Thymus (tissue), 11 donors: ENCODE results near the gene MYG1. TPM values are rescaled to one million over a fixed set of nuclear protein-coding genes. Genes with fewer than 3 reads are reported as not detected.
A peak's percentile ranks its signal among the peaks of the same experiment; 100 is the strongest.

Experiments
- DNase-seq, 9 donors: peaks; one replicate each; pipeline ENCODE4 v3.0.0-alpha.2; 2013; ENCODE audit warnings: low spot score in 9 of 9, low read depth in 6 of 9, missing footprints in 1 of 9
- H3K27ac ChIP-seq, 2 donors: one replicate each; pipeline ENCODE4 v1.5.1; 2013; ENCODE audit warnings: control low read depth in 1 of 2, low read depth in 1 of 2, low read length in 1 of 2, mild to moderate bottlenecking in 1 of 2, moderate library complexity in 1 of 2
- H3K27me3 ChIP-seq, 2 donors: one replicate each; pipeline ENCODE4 v1.5.1; 2013; ENCODE audit warnings: low read length in 1 of 2; ENCODE audit not compliant: control insufficient read depth in 2 of 2, insufficient read depth in 1 of 2
- H3K36me3 ChIP-seq, 2 donors: one replicate each; pipeline ENCODE4 v1.5.1; 2013; ENCODE audit warnings: low read length in 1 of 2, mild to moderate bottlenecking in 1 of 2, moderate library complexity in 1 of 2; ENCODE audit not compliant: control insufficient read depth in 2 of 2, insufficient read depth in 2 of 2
- H3K4me1 ChIP-seq, 2 donors: one replicate each; pipeline ENCODE4 v1.5.1; 2013; ENCODE audit warnings: low read length in 2 of 2; ENCODE audit not compliant: control insufficient read depth in 2 of 2, insufficient read depth in 2 of 2
- H3K4me3 ChIP-seq, 2 donors: one replicate each; pipeline ENCODE4 v1.5.1; 2013; ENCODE audit warnings: low read length in 2 of 2, control low read depth in 1 of 2, mild to moderate bottlenecking in 1 of 2
- H3K9me3 ChIP-seq, 2 donors: one replicate each; pipeline ENCODE4 v1.5.1; 2013; ENCODE audit warnings: low read length in 1 of 2, mild to moderate bottlenecking in 1 of 2; ENCODE audit not compliant: control insufficient read depth in 2 of 2, insufficient read depth in 1 of 2
- WGBS: extraction: QIAGEN DNeasy Blood & Tissue Kit; methylation state at CpG from one replicate; pipeline ENCODE4 v1.1.7; 2013; 5-methylcytosine and 5-hydroxymethylcytosine counted together
- polyA plus RNA-seq: library from polyadenylated mRNA; stranded (reverse); fragments of 200-250 nt; gene quantifications from one replicate; pipeline ENCODE4 v1.2.3, GENCODE V29; 2013
- total RNA-seq: library from RNA; stranded (reverse); fragments of 120-200 nt; gene quantifications from one replicate; pipeline ENCODE4 v1.2.4, GENCODE V29; 2013
- donor health status: healthy.

MYG1 gene
- total and polyA plus RNA-seq, 2 donors: 53.0 to 57.9 TPM

DNA sequence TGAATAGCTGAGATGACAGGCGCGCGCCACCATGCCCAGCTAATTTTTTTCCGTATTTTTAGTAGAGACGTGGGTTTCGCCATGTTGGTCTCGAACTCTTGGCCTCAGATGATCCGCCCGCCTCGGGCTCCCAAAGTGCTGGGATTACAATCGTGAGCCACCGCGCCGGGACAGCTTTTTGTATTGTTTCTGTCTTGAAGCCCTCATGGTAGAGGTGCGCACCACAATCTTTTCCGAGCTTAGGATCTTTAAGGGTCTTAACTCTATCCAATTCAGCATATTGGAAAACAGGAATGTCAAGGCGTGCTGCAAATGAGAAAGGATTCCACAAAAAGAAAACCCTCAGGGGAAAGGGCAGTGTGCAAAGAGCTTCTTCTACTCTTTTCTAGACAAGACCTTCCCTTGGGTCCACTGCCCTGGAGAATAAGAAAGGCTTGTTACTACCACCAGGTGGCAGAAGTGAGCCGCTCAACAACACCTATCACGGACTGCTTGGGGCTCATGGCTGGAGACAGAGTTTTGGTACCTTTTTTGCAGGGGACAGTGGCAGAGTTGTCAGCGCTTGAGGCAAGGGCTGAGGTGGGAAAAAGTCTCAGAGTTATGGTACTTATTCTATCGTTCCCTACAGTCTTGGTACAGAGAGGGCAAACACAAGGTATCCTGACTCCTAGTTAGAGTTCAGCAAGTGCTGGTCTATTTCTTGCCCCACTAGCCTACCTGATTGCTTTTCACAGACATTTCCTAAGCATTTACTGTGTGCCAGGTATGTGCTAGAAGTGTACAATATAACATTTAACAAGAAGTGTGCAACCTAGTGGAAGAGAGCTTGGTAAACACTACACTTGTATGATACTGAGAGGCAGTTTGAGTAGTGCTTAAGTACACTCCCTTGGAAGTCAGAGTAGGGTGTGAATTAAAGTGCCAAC lies 53.1 kb downstream of the MYG1 start:
- Histone ChIP-seq H3K27me3 (no peaks in the 10 kb centered on the region), H3K9me3 (no peaks in the 10 kb centered on the region), H3K27ac (no peak overlapping the region), H3K4me1 (no peaks in the 10 kb centered on the region), H3K36me3 (no peaks in the 10 kb centered on the region), H3K4me3 (no peak overlapping the region)
- 70% methylated on average over 21 of the region's 21 CpGs for whole genome bisulfite sequencing
- DNase-seq: peak; percentile 61 to 96 (median 92)

DNA sequence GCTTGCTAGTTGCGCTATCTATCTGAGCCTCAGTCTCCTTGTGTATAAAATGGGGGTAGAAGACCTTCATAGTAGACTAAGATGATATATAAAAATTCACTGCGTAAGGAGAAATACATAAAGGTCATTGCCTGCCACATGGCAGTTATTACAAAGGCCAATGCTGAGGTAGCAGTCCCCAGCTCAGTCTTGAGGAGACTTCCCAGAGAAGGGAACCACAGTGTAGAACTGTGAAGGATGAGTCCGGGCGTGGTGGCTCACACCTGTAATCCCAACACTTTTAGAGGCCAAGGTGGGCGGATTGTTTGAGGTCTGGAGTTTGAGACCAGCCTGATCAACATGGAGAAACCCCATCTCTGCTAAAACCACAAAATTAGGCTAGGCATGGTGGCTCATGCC lies 53.8 kb downstream of the MYG1 start:
- Histone ChIP-seq H3K36me3 (no peaks in the 10 kb centered on the region), H3K27me3 (no peaks in the 10 kb centered on the region), H3K27ac (no peak overlapping the region), H3K4me3 (no peak overlapping the region), H3K4me1 (no peaks in the 10 kb centered on the region), H3K9me3 (no peaks in the 10 kb centered on the region)
- no peak for DNase-seq
- 97% methylated on average over 5 of the region's 5 CpGs for WGBS

DNA sequence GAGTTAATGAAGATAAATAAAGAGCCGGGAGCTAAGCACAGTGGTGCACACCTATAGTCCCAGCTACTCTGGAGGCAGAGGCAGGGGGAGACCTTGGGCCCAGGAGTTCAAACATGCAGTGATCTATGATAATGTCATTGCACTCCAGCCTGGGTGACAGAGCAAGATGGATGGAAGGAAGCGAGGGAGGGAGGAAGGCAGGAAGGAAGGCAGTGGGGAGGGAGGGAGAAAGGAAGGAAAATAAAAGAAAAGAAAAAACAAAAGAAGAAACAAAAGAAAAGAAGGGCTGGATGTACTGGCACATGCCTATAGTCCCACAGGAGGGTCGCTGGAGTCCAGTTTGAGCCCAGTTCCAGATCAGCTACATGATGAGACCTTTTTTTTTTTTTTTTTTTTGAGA lies 55.6 kb downstream of the MYG1 start:
- no peak for DNase-seq
- H3K9me3 ChIP-seq: no peaks in the 10 kb centered on the region
- H3K27me3 ChIP-seq: no peaks in the 10 kb centered on the region
- no peaks in the 10 kb centered on the region for H3K36me3 ChIP-seq
- no peaks in the 10 kb centered on the region for H3K4me1 ChIP-seq
- 95% methylated on average over 3 of the region's 3 CpGs for WGBS
- no peak overlapping the region for H3K4me3 ChIP-seq
- no peak overlapping the region for H3K27ac ChIP-seq

Other genes with a start within 250 kb of the MYG1 start
- 2.3 TPM for gene TNS2, start 249.6 kb upstream of the MYG1 start, total RNA-seq
- 40.4 TPM for gene TNS2, start 249.6 kb upstream of the MYG1 start, polyA plus RNA-seq
- gene SPRYD3, start 220.3 kb upstream of the MYG1 start, total RNA-seq: 9.1 TPM
- 17.3 TPM for gene SPRYD3, start 220.3 kb upstream of the MYG1 start, polyA plus RNA-seq
- 10.0 TPM for gene IGFBP6, start 202.0 kb upstream of the MYG1 start, total RNA-seq
- gene IGFBP6, start 202.0 kb upstream of the MYG1 start, polyA plus RNA-seq: 27.4 TPM
- gene SOAT2, start 196.2 kb upstream of the MYG1 start, total RNA-seq: 0.61 TPM
- gene SOAT2, start 196.2 kb upstream of the MYG1 start, polyA plus RNA-seq: 0.71 TPM
- gene ZNF740, start 119.0 kb upstream of the MYG1 start, total RNA-seq: 22.6 TPM
- gene ZNF740, start 119.0 kb upstream of the MYG1 start, polyA plus RNA-seq: 10.3 TPM
- 7.6 TPM for gene CSAD, start 118.8 kb upstream of the MYG1 start, total RNA-seq
- gene CSAD, start 118.8 kb upstream of the MYG1 start, polyA plus RNA-seq: 61.7 TPM
- 18.9 TPM for gene ITGB7, start 92.4 kb upstream of the MYG1 start, total RNA-seq
- gene ITGB7, start 92.4 kb upstream of the MYG1 start, polyA plus RNA-seq: 9.5 TPM
- 4.6 TPM for gene RARG, start 67.5 kb upstream of the MYG1 start, total RNA-seq
- 8.5 TPM for gene RARG, start 67.5 kb upstream of the MYG1 start, polyA plus RNA-seq
- gene ESPL1, start 31.4 kb upstream of the MYG1 start, total RNA-seq: 8.9 TPM
- gene ESPL1, start 31.4 kb upstream of the MYG1 start, polyA plus RNA-seq: 1.7 TPM
- gene PFDN5, start 4.2 kb upstream of the MYG1 start, total RNA-seq: 816 TPM
- 1,604 TPM for gene PFDN5, start 4.2 kb upstream of the MYG1 start, polyA plus RNA-seq
- 52.7 TPM for gene AAAS, start 21.9 kb downstream of the MYG1 start, total RNA-seq
- 53.3 TPM for gene AAAS, start 21.9 kb downstream of the MYG1 start, polyA plus RNA-seq
- gene SP7, start 36.7 kb downstream of the MYG1 start, total RNA-seq: not detected
- gene SP7, start 36.7 kb downstream of the MYG1 start, polyA plus RNA-seq: 0.02 TPM
- gene SP1, start 80.5 kb downstream of the MYG1 start, total RNA-seq: 37.4 TPM
- 17.6 TPM for gene SP1, start 80.5 kb downstream of the MYG1 start, polyA plus RNA-seq
- gene AMHR2, start 124.2 kb downstream of the MYG1 start, total RNA-seq: 0.05 TPM
- 0.14 TPM for gene AMHR2, start 124.2 kb downstream of the MYG1 start, polyA plus RNA-seq
- 65.8 TPM for gene PRR13, start 142.0 kb downstream of the MYG1 start, total RNA-seq
- 222 TPM for gene PRR13, start 142.0 kb downstream of the MYG1 start, polyA plus RNA-seq
- 263 TPM for gene PCBP2, start 152.4 kb downstream of the MYG1 start, total RNA-seq
- gene PCBP2, start 152.4 kb downstream of the MYG1 start, polyA plus RNA-seq: 606 TPM
- gene MAP3K12, start 199.8 kb downstream of the MYG1 start, total RNA-seq: 8.3 TPM
- 16.3 TPM for gene MAP3K12, start 199.8 kb downstream of the MYG1 start, polyA plus RNA-seq
- gene TARBP2, start 201.6 kb downstream of the MYG1 start, total RNA-seq: 38.8 TPM
- gene TARBP2, start 201.6 kb downstream of the MYG1 start, polyA plus RNA-seq: 41.2 TPM
- gene NPFF, start 207.8 kb downstream of the MYG1 start, total RNA-seq: 0.38 TPM
- 3.7 TPM for gene NPFF, start 207.8 kb downstream of the MYG1 start, polyA plus RNA-seq